ENCODE results near the gene ERP29. TPM values are rescaled to one million over a fixed set of nuclear protein-coding genes. Genes with fewer than 3 reads are reported as not detected.
"Not testable (repeated sequence)": the region's sequence is repeated elsewhere in the genome, so short reads cannot be mapped to it uniquely, and the experiment has no call there.

ERP29 gene
- total RNA-seq, 1 donor = 55.3 TPM

DNA sequence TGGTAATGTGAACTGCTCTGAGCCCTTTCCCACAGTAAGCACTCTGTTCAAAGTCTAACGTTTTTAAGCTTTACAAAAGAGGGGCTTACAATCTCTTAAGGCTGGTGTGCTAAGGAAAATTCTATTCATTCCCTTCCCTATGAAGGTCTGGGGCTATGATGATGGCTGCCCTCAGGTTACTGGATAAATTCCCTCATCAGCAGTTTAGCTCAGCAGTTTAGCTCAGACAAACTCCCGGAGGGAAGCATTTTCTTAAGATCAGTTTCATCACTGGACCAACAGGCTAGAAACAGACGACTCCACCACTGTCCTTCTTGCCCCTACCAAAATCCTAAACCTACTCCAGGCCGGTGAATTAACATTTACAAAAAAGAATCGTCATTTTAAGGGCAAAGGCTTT lies 19.1 kb downstream of the ERP29 start:
- DNase-seq (ENCODE audit: low read depth) = no peak
- TF ChIP-seq, protein P1, sequence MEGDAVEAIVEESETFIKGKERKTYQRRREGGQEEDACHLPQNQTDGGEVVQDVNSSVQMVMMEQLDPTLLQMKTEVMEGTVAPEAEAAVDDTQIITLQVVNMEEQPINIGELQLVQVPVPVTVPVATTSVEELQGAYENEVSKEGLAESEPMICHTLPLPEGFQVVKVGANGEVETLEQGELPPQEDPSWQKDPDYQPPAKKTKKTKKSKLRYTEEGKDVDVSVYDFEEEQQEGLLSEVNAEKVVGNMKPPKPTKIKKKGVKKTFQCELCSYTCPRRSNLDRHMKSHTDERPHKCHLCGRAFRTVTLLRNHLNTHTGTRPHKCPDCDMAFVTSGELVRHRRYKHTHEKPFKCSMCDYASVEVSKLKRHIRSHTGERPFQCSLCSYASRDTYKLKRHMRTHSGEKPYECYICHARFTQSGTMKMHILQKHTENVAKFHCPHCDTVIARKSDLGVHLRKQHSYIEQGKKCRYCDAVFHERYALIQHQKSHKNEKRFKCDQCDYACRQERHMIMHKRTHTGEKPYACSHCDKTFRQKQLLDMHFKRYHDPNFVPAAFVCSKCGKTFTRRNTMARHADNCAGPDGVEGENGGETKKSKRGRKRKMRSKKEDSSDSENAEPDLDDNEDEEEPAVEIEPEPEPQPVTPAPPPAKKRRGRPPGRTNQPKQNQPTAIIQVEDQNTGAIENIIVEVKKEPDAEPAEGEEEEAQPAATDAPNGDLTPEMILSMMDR (IDR thresholded peaks at IDR 0.05; ENCODE audit: insufficient read depth, low read depth, low read length) = no peak
- no peak overlapping the region for H3K4me3 ChIP-seq (ENCODE audit: low read depth, low read length)

DNA sequence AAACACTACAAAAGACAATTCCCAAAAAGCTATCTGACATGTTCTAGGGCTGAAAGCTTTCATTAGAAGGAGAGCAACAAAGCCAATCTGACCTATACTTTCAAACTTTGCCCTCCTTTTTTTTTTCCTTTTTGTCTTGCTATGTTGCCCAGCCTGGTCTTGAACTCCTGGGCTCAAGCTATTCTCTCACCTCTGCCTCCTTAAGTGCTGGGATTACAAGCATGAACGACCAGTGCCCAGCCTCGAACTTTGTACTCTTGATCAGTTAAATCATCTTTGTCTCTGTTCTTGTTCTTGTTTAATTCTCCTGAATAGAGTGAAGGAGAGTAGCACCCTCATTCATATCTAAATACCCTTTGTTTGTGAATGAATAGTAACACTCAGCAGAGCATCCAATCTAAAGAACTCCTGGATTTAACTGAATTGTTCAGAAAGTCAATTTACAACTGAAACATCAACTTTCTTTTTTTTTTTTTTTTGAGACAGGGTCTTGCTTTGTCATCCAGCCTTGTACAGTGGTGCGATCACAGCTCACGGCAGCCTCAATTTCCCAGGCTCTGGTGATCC lies 22.1 kb downstream of the ERP29 start:
- TF ChIP-seq, protein P1 (IDR thresholded peaks at IDR 0.05; ENCODE audit: insufficient read depth, low read depth, low read length) = no peak
- no peak overlapping the region for H3K4me3 ChIP-seq (ENCODE audit: low read depth, low read length)
- no peak for DNase-seq (ENCODE audit: low read depth)

DNA sequence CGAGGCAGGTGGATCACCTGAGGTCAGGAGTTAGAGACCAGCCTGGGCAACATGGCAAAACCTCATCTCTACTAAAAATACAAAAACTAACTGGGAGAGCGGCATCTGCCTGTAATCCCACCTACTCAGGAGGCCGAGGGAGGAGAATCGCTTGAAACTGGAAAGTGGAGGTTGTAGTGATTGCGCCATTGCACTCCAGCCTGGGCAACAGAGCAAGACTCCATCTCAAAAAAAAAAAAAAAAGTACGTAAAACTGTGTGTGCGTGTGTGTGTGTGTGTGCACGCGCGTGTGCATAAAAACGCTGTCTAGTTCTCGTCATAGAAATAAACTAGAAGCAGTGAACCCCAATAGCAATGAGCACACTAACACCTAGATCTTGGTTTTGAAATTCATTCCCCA lies 23.4 kb downstream of the ERP29 start:
- DNase-seq (ENCODE audit: low read depth) = not testable (repeated sequence)

DNA sequence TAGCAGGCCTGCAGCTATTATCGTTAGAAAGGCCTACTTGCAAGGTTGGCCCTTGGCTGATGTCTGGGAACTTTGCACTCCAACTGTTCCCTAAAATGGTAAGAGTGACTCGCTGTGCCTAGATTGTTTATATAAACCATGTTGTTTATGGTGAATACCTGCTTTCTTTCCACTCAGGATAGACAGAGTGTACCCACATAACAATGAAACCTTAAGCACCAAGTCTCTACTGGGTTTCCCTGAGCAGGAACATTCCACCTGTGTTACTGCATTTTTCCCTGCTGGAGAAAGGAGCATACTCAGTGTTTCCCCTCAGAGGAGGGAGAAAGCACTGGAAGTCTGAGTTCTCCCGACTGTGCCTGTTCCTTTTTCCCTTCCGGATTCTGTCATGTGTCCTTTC lies 32.8 kb downstream of the ERP29 start:
- TF ChIP-seq, protein P1 (IDR thresholded peaks at IDR 0.05; ENCODE audit: insufficient read depth, low read depth, low read length) = no peak
- H3K4me3 ChIP-seq (ENCODE audit: low read depth, low read length) = no peak overlapping the region
- DNase-seq (ENCODE audit: low read depth) = no peak

More for the DNA sequence above, 23.4 kb downstream of the ERP29 start:
- H3K4me3 ChIP-seq (ENCODE audit: low read depth, low read length) = not testable (repeated sequence)

DNA sequence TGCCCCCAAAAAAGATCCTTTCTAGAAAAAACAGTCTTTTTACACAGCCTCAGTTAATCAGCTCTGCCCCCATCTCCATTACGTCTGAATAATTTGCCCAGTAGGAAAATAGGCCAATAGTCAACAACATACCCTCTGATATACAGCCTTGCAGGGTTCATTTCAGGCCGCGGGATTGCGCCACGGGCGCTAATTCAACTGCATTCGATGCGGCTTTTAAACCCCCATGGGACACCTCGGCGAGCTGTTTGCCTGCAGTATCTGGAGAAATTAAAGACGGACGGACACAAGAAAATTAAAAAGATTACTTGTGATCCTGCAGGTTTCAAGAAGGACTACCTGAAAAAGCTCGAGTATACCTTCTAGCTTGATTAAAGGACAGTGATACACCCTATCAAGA lies 36.1 kb downstream of the ERP29 start:
- TF ChIP-seq, protein P1 (IDR thresholded peaks at IDR 0.05; ENCODE audit: insufficient read depth, low read depth, low read length) = no peak
- DNase-seq (ENCODE audit: low read depth) = no peak
- H3K4me3 ChIP-seq (ENCODE audit: low read depth, low read length) = no peak overlapping the region

DNA sequence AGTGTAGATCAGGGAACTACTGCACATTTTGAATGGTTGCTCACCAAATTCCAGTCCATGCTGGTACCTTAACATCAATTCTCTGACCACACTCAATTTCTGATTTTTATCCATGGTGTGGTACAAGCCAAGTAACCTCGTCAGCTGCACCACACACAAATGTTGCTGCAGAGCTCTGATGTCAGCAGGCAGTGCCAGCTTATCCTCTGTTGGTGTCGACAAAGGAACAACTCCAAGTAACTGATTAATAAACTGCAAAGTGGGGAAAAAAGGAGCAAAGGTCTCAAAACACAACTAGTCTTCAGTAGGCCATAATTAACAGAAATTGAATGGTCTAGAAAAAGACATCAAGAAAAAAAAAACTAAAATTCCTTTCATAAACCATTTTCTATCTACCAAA lies 47.9 kb downstream of the ERP29 start:
- TF ChIP-seq, protein P1 (IDR thresholded peaks at IDR 0.05; ENCODE audit: insufficient read depth, low read depth, low read length) = no peak
- DNase-seq (ENCODE audit: low read depth) = no peak
- H3K4me3 ChIP-seq (ENCODE audit: low read depth, low read length) = no peak overlapping the region

DNA sequence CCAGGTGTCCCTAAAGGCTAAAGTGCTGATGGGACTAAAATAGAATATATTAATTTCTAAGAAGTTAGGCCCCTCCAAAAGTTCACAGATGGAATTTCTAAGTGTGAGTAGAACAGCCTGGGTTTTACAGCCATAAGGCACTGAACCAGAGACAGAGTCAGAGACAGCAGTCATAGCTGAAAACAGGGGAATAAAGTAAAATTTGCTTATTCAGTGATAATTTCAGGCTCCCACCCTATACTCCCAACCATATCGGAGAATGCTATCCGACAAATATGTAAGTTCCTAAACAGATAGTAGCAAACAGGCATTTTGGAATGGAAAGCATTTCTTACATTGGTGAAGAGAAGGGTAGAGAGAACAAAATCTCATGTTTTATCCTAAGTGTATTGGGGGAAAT lies 50.0 kb downstream of the ERP29 start:
- no peak for DNase-seq (ENCODE audit: low read depth)
- TF ChIP-seq, protein P1 (IDR thresholded peaks at IDR 0.05; ENCODE audit: insufficient read depth, low read depth, low read length) = no peak
- no peak overlapping the region for H3K4me3 ChIP-seq (ENCODE audit: low read depth, low read length)
